HG02759 (cell line): Measurements from ENCODE around the gene RNPEPL1.
"Not testable (repeated sequence)": the region's sequence is repeated elsewhere in the genome, so short reads cannot be mapped to it uniquely, and the experiment has no call there.

Experiments used
- ATAC-seq: cut with Tn5 transposase; IDR thresholded peaks from one replicate; pipeline ENCODE4 v1.9.1; 2021; ENCODE audit warnings: mild to moderate bottlenecking, moderate library complexity; ENCODE audit not compliant: unreplicated experiment

RNPEPL1 gene

DNA sequence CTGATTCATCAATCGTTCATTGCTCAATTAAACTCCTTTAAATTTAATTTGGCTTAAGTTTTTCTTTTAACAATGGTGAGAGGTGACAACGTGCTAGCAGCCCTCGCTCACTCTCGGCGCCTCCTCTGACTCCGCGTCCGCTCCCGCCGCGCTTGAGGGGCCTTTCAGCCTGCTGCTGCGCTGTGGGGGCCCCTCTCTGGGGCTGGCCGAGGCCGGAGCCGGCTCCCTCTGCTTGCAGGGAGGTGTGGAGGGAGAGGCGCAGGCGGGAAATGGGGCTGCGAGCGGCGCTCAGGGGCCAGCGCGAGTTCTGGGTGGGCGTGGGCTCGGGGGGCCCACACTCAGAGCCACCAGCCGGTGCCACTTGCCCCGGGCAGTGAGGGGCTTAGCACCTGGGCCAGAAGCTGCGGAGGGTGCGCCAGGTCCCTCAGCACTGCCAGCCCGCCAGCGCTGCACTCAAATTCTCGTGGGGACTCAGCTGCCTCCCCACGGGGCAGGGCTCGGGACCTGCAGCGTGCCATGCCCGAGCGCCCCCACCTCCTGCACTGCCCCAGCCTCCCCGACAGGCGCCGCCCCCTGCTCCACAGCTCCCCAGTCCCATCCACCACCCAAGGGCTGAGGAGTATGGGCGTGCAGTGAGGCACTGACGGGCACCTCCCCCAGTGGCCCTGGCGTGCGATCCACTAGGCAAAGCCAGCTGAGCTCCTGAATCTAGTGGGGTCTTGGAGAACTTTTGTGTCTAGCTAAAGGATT is 30.1 kb upstream of the RNPEPL1 start:
- ATAC-seq, result no peak

DNA sequence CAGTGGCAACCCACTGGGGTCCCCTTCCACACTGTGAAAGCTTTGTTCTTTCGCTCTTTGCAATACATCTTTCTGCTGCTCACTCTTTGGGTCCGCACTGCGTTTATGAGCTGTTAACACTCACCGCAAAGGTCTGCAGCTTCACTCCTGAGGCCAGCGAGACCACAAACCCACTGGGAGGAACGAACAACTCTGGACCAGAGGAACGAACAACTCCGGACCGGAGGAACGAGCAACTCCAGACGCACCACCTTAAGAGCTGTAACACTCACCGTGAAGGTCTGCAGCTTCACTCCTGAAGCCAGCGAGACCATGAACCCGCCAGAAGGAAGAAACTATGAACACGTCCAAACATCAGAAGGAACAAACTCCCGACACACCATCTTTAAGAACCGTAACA is 29.2 kb upstream of the RNPEPL1 start:
- ATAC-seq, result not testable (repeated sequence)

DNA sequence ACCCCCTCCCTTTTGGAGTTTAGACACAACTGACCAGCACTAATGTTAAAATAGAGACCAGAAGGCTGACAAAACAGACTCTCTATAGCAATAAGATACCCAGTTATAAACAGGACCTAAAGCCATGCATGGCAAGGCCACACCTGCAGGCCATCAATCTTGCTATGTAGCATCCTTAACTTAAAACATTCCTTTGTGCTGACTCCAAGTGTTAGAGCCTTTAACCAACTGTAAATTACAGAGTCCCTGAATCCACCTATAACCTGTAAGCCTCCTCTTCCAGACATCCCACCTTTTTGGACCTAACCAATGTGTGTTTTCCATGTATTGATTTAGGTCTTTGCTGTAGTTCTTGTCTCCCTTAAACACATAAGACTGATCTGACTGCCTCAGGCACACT is 28.4 kb upstream of the RNPEPL1 start:
- ATAC-seq, result no peak

DNA sequence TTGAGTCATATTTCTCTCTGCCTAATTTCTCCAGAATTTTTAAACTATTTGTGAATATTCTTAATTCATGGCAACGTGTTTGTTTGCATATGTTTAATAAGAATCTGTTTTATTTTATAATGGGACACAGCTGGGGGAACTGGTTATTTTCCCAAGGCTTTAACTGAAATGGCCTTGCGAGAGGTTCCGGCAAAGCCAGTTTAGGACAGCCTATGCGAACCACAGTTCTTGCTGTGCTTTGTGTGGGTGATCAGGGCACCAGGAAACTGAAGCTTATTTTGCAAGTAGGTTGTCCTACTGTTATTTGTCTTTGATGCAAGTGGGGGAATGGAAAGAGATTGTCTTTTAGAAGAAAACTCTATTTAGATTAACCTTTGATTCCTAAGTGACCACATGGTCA is 17.0 kb upstream of the RNPEPL1 start:
- no peak for ATAC-seq

DNA sequence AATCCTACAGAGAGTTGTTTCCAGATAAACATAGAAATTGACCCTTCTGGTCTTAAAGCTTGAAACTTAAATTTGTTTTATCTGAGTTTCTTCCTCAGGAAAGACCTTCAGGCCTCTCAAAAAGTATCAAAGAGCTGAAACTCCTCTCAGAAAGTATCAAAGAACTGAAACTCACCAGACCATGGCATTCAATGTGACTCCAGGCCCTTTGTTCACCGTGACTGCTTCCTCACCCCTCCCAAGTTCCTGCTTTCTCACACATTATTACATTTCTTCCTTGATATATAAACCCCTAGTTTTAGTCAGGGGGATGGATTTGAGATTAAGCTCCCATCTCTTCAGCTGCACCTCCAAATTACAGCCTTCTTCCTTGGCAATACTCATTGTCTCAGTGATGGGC is 16.5 kb upstream of the RNPEPL1 start:
- no peak for ATAC-seq

DNA sequence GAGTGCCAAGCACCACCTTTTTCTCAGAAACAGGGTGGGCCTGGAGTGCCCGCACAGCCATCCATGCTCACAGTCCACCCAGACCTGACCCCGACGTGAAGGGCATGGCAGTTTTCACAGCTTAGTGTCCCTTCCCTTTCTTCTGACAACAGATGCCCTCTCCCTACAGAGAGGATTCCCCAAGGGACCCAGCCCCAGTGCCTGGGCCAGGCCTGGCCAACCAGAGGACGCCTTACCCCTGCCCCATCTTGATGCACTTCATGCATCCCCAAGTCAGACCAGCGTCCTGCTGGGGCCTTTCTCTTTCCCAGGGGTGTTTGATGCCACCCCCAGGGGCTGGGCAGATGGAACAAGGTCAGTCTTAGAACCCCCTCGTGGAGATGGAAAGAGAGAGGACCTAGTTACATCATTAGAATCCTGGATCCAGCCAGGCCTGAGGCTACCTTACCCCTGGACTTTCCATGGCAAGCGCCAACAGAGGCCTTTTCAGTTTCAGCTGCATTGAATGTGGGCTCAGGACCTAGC is 14.3 kb upstream of the RNPEPL1 start:
- ATAC-seq, result no peak

DNA sequence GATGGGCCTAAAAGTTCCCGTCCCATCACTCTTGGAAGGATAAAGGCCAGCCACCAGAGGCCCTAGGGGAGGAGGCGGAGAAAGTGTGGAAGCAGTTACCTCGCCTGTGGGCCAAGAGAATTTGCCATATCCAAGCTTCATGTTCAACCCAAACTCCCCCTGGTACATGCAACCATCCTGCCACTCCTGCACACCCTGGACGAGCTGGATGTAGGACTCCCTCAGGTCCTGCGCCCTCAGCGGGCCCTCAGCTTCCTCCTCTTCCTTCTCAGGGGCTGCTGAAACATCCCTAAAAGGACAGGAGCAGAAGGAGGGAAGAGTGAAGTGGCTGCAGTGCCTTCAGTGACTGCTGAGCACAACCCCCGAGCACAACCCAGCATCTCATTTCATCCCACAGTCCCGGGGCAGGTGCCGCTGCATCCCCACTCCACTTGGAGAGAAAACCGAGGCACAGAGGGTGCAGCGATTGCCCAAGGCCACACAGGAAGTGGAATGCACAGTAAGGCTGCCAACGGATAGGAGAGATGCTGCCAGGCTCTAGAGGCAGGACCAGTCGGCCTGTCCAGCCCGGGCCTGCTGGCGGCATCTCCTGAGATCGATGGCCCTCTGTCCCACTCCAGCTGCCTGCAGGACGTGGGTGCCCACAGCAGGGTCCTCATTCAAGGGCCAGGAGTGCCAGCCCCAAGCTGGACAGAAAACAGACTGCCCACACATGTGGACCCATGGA is 13.4 kb upstream of the RNPEPL1 start:
- ATAC-seq, result no peak

DNA sequence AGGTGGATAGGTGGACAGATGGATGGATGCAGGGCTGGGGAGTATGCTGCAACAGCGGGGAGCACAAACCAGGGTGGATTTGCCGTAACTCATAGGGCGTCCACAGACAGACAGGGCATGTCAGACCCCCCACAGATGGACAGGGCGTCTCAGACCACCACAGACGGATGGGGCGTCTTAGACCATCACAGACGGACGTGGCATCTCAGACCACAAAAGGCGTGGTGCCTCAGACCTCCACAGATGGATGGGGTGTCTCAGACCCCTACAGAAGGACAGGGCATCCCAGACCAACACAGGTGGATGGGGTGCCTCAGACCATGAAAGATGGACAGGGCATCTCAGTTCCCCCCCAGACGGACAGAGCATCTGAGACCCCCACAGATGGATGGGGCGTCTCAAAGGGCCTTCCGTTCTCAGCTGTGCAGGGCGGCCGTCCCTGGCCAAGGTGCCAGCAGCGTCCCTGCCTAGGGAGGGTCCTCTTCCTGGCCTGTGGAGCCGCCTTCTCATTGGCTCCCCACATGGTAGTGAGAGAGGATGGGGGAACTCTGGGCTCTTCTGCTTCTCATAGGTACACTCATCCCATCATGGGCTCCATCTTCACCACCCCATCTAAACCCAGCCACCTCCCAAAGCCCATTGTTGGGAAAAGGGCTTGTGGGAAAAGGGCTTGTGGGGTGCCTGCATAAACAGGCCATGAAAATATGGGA is 12.6 kb upstream of the RNPEPL1 start:
- no peak for ATAC-seq

DNA sequence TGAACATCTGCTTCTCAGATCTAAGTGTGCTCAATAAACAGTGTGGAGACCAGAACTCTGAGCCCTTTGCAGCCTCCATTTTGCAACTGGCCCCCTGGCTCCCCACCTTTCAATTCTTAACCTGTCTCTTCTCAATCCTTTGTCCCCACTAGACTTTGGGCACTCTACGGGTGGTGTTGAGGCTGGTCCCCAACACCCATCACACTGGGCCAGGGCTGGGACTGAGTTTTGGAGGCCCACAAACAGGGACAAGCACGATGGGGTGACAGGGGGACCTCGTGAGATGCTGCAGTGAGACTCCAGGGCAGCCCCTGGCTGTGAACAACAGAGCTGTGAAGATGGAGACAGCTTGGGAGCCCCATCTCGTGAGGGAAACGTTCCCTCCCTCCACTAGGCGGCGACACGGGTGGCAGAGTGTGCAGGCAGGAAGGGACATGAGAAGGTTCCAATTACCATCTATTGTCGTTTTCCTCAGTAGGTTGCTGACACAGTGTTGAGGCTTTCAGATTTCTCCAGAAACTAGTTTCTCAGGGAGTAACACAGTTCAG is 11.7 kb upstream of the RNPEPL1 start:
- ATAC-seq, result no peak

DNA sequence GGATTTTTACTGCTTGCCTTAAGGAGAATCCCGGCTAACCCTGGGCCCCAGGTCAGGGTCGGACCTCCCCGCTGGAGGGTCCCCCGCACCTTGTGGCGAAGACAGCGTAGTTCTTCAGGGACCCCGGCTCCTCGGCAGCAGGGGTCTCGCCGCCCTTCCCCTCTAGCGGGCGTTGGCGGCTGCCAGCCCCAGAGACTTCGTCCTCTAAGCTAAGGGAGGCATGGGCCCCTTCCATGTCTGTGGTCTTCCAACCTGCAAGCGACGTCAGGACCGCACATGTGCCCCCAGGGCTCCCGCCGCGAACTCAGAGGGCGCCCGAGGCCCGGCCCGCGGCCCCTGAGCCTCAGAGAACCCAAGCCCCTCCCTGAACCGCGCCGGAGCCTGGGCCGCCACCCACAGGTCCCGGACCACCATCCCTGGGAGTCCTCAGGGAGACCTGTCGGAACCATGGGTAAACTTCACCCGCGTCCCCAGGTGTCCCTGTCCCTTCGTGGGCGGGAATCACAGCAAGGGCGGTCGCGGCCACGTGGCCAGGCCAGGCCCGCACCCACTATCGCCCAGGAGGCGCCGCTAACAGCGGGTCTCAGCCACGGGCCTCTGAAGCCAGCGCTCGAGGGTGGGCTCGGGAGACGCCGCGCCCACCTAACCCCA is 11.1 kb upstream of the RNPEPL1 start:
- ATAC-seq, result no peak

DNA sequence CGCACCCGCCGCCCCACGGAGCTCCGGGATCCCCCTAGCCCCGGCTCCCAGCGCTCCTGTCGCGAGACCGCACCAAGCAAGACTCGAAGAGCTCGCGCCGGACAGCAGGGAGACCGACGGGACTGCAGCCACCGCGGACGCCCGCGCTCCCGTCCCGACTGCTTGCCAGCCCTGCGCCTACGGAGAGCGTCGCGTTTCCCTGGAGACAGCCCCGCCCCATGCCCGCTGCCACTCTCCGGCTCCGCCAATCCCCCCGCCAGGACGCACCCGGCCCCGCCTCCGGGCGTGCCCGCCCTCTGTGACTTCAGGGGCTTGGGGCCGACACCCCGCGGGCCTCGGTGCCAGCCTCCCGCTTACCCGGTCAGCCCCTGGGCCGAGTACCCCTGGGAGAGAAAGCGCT is 10.5 kb upstream of the RNPEPL1 start, which contains the start of gene ANKMY1:
Gene ANKMY1, minus strand, starts transcription at position 181 of the 400 bp plus-strand sequence. CDS start 653 bp downstream, outside the sequence.
- no peak for ATAC-seq

DNA sequence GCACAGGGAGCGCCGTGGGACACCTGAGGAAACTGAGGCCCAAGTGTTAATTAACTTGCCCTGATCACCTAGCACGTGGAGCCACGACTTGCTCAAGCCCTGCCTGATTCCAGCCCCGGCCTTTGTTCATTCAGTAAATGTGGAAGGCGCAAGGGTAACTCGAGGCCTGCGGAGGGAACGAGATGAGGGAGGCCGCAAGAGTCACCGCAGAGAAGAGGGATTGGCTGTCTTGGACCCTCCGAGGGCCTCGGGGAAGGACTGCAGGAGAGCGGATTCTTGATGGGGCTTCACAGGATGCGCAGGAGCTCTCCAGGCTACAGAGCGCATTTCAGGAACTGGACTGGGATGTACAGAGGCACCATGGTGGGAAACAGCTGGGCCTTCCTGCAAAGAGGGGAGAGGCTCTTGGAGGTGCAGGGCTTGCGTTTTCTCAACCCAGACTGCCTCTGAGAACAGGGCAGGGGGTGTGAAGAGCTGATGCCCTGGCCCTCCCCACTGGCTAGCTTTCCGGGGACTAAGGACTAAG is 10.0 kb upstream of the RNPEPL1 start:
- ATAC-seq, result no peak

DNA sequence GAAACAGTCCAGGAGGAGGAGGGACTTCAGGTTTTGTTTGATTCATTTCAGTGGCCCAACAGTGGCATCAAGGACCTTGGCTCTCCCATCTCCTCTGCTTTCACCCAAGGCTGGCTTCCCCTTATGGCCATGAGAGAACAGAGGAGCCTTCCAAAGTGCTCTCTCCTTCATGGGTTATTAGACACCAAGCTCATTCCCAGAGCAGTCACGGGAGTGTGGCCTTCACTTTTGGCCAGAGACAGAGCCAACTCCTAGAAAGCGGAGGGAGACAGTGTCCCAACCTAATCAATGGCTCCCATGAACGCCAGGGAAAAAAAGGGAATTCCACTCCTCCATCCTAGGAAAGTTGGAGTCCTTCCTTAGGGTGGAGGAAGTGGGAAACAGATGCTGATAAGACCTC is 9.0 kb upstream of the RNPEPL1 start:
- ATAC-seq, result no peak

DNA sequence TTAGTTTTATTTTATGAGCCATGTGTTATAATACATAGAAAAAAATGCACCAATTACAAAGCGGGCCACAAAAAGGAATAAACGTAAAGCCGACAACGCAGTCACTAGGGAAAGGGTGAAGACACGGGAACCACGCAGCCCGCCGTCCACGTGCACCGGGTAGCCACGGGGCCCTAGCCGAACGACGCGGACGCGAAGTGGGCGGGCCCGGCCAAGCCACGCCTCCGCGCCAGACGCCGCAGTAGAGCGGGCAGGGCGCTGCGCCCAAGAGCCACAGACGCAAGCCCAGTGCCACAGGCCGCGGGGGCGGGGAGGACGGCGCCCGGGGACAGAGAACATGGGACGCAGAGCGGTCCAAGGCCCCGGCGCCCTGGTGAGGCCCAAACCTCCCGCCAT is 8.2 kb upstream of the RNPEPL1 start, which contains the start of gene DUSP28:
Gene DUSP28, plus strand, starts transcription at position 274 of the 396 bp plus-strand sequence. CDS start 328 bp downstream, outside the sequence.
- ATAC-seq, result peak; percentile 56

DNA sequence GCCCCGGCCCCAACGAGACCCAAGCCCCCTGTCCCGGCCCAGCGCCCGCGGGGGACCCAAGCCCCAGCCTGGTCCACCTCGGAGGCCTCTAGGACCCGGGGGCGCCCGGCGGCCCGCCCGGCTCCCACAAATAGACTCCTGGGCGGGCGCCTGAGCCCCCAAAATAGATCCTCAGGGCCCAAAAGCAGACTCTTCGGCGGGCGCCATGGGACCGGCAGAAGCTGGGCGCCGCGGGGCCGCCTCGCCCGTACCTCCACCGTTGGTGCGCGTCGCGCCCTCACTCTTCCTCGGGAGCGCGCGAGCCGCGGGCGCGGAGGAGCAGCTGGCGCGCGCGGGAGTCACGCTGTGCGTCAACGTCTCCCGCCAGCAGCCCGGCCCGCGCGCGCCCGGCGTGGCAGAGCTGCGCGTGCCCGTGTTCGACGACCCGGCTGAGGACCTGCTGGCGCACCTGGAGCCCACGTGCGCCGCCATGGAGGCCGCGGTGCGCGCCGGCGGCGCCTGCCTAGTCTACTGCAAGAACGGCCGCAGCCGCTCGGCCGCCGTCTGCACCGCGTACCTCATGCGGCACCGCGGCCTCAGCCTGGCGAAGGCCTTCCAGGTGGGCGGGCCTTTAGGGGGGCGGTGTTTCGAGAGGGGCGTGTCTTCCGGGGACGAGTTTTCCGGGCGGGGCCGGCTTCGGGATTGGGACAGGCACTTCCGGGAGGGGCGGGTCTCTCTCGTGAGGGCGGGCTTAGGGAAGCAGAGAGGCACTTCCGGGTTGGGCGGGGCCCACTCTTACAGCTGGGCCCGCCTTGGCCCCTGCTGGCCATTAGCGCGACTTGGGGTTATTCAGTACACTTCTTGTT is 7.6 kb upstream of the RNPEPL1 start:
- ATAC-seq, result peak; percentile 65

DNA sequence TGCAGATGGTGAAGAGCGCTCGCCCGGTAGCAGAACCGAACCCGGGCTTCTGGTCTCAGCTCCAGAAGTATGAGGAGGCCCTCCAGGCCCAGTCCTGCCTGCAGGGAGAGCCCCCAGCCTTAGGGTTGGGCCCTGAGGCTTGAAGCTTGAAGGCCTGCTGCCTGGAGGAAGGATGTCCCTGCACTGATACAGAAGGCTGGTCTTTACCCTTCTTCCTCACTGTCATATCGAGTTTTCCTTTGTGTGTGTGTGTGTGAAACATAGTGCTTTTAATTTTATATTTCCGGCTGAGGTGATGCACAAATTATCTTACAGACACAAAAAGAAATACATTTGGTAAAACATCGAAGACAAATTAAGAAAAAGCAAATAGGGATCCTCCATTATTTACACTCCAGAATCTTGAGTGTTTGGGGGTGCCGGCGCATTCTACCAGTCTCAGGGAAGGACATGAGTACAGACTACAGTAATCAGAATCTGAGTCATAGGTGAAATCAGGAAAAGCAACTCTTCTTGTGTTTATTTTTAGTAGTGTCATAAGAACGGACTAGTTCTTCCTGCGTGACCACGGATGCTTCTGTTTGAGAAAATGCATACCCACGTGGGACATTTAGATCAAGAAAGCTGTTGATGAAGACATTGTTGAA is 6.8 kb upstream of the RNPEPL1 start:
- peak; percentile 1 for ATAC-seq

DNA sequence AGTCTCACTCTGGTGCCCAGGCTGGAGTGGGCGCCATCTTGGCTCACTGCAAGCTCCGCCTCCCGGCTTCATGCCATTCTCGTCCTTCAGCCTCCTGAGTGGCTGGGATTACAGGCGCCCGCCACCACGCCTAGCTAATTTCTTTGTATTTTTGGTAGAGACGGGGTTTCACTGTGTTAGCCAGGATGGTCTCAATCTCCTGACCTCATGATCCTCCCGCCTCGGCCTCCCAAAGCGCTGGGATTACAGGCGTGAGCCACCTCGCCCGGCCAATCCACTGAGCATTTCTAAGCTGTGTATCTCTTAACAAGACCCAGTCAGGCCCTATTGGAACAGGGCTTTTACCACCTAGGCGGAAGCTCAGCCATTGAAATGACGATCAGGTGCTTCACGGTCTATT is 5.1 kb upstream of the RNPEPL1 start:
- ATAC-seq, result not testable (repeated sequence)

DNA sequence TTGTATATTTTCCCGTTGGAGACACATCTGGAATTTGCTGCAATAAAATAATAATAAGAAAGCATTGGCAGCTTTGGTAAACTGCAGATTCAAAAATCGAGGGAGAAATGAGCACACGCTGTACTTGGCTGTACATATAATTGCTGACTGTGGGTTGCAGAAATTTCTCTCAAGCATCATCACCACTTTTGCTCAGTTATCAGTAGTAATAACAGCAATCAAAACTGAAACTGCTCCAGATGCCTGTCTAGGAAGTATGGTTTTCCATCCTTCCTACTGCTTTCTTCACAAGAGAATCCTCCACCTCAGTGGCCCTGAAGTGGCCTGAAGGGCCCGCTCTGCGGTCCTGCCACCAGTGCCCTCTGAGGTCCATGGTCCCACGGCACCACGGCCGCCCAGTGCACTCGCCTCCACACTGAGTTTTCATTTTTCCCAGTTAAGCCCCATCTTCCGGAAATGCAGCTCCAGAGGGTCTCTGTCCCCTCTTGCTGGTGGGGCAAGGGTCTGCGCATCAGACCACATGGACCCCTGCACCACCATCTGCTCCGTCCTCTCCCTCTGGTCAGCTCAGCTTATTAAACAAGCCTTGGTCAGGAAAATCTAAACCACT is 4.2 kb upstream of the RNPEPL1 start:
- no peak for ATAC-seq
